Kidney (tissue), 14 donors: ENCODE results near the gene TBC1D1. TPM values are rescaled to one million over a fixed set of nuclear protein-coding genes. Genes with fewer than 3 reads are reported as not detected.

Source experiments
- DNase-seq, 5 donors: peaks; one replicate each; pipeline ENCODE4 v3.0.0-alpha.2; 2013 to 2020
- FAIRE-seq: peaks from 2 replicates; lab custom pipeline; 2012; peaks lifted over from hg19 to GRCh38; lab: Jason Lieb, UNC
- H3K27ac ChIP-seq, 2 donors: one replicate each; pipeline ENCODE4 v1.7.0; 2013; ENCODE audit warnings: low read depth in 2 of 2, low read length in 2 of 2, inconsistent platforms in 1 of 2
- H3K27me3 ChIP-seq: one replicate; pipeline ENCODE4 v1.7.1; 2013; ENCODE audit warnings: low read length, inconsistent platforms; ENCODE audit not compliant: control insufficient read depth, insufficient read depth
- H3K36me3 ChIP-seq, 3 donors: one replicate each; pipeline versions ENCODE4 v1.7.0 to v1.7.1; 2013; ENCODE audit warnings: low read length in 3 of 3, control low read depth in 1 of 3, inconsistent platforms in 1 of 3; ENCODE audit not compliant: insufficient read depth in 3 of 3, control insufficient read depth in 2 of 3
- H3K4me1 ChIP-seq, 3 donors: one replicate each; pipeline versions ENCODE4 v1.7.0 to v1.7.1; 2013; ENCODE audit warnings: low read length in 3 of 3, inconsistent platforms in 1 of 3, low read depth in 1 of 3; ENCODE audit not compliant: control insufficient read depth in 2 of 3, insufficient read depth in 2 of 3
- H3K4me3 ChIP-seq, 3 donors: one replicate each; pipeline versions ENCODE4 v1.7.0 to v1.8.1; 2013; ENCODE audit warnings: low read length in 3 of 3, control low read depth in 1 of 3, inconsistent platforms in 1 of 3
- H3K9ac ChIP-seq, 3 donors: one replicate each; pipeline versions ENCODE4 v1.7.0 to v1.7.1; 2013; ENCODE audit warnings: low read length in 3 of 3, control low read depth in 1 of 3, inconsistent platforms in 1 of 3
- H3K9me3 ChIP-seq, 3 donors: one replicate each; pipeline versions ENCODE4 v1.7.0 to v1.7.1; 2013; ENCODE audit warnings: low read length in 3 of 3, control low read depth in 1 of 3, inconsistent platforms in 1 of 3; ENCODE audit not compliant: control insufficient read depth in 2 of 3, insufficient read depth in 1 of 3
- intact Hi-C: fragments of 100-400 bp; cut with DNase I; formaldehyde crosslinking; loops from one replicate; pipeline ENCODE4 v1.11.1; 2022
- polyA plus RNA-seq: library from polyadenylated mRNA; stranded (reverse); fragments of 350-450 nt; fragmentation: Illumina TruSeq; extraction: RNeasy Lipid Tissue Mini Kit (QIAGEN cat#74804); gene quantifications from one replicate; pipeline ENCODE4 v1.2.3, GENCODE V29; 2014; ENCODE audit warnings: low read depth, low replicate concordance; ENCODE audit not compliant: insufficient read depth
- total RNA-seq: library from RNA; stranded (reverse); fragmentation: NEBNext Ultra II Directional; extraction: Animal tissue kit (Norgen Biotek cat#: 25700); gene quantifications from one replicate; pipeline ENCODE4 v1.2.1, GENCODE V29; 2021
- TF ChIP-seq, protein P1 (sequence below): IDR thresholded peaks from 3 replicates; pipeline ENCODE4 v1.5.1; 2012; ENCODE audit warnings: mild to moderate bottlenecking, moderate library complexity, borderline replicate concordance; ENCODE audit not compliant: insufficient read depth; ENCODE audit errors: extremely low read depth
- donor health status: control.
- donor health status: control.
- donor health status: control.
- donor health status: control.
- donor health status: control.
- donor health status: DM: yes; HTN: yes; CAD: no.
- donor health status: Normal renal cell carcinoma (clear cell type).

The TBC1D1 gene
- total and polyA plus RNA-seq, 2 donors from 2014 or later = 170 to 182 TPM

DNA sequence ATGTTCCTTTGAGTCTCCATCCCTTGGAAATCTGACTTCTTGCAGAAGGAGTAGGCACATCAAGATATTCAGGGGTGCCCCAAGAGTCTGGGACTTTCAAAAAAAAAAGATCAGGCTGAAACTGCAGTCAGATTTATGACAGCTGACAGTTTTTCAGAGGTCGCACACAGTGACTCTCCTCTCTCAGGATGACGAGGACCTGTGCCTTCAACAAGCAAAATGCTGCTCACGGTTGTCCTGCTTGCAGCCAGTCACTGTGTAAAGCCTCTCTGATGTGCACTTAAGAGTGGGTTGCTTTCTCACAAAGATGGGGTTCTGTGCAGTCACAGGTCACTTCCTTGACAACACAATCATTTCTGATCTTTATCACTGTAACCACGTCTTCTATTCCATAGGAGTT, 247.5 kb downstream of the TBC1D1 start:
- Histone ChIP-seq H3K4me3 (no peak overlapping the region), H3K36me3 (peaks cover 4 to 33% (median 28%) of the 10 kb centered on the region in 3 donors), H3K9me3 (no peaks in the 10 kb centered on the region), H3K27ac (no peak overlapping the region), H3K4me1 (peaks cover 0 to 3% (median 2%) of the 10 kb centered on the region in 3 donors), H3K27me3 (no peaks in the 10 kb centered on the region), H3K9ac (no peak overlapping the region)
- FAIRE-seq = no peak
- TF ChIP-seq, protein P1, sequence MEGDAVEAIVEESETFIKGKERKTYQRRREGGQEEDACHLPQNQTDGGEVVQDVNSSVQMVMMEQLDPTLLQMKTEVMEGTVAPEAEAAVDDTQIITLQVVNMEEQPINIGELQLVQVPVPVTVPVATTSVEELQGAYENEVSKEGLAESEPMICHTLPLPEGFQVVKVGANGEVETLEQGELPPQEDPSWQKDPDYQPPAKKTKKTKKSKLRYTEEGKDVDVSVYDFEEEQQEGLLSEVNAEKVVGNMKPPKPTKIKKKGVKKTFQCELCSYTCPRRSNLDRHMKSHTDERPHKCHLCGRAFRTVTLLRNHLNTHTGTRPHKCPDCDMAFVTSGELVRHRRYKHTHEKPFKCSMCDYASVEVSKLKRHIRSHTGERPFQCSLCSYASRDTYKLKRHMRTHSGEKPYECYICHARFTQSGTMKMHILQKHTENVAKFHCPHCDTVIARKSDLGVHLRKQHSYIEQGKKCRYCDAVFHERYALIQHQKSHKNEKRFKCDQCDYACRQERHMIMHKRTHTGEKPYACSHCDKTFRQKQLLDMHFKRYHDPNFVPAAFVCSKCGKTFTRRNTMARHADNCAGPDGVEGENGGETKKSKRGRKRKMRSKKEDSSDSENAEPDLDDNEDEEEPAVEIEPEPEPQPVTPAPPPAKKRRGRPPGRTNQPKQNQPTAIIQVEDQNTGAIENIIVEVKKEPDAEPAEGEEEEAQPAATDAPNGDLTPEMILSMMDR = no peak
- no peak for DNase-seq
- intact Hi-C loops = no loop called here

DNA sequence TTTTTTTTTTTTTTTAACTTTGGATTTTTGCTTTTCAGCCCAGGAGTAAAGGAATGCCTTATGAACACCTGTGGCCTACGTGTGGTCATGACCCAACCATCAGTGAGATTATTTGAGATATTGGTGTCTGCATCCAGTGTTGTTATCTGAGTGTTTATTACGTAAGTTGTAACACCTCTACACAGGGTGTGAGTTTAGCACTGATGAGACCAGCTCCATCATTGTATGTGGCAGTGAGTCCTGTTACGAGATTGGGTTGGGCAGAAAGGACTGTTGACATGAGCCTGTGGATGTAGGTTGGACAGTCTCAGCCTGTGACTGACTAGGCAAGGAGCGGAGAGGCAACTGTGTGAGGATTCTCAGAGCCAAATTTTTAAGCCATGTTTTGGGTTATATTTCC, 248.3 kb downstream of the TBC1D1 start:
- H3K36me3 ChIP-seq = peaks cover 4 to 33% (median 28%) of the 10 kb centered on the region in 3 donors
- no peak for FAIRE-seq

DNA sequence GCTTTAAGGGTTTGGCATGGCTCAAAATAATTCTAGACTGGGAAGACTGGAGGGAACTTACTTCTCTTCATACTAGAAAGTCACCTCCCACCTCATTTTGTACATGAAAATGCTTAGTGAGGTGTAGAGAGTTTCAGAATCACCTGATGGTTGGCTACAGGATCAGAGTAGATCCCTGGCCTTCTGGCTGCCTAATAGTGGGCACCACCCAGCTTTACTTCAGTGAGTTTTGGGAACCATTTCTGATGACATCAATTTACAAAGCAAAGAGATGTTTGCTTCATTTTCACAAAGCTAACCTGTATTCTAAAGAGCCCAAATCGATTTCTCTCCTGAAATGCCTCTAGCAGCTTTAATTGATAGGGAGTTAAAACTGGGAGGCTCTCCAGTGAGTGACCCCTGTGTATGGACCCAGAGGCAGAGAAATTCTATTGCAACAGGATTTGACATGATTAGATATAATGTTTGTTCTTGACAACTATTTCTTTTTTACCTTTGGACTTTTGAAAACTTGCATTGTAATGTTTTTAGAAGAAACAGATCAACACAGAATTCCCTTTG, 249.8 kb downstream of the TBC1D1 start:
- Histone ChIP-seq H3K4me1 (no peaks in the 10 kb centered on the region), H3K27ac (no peak overlapping the region), H3K9ac (no peak overlapping the region), H3K4me3 (no peak overlapping the region), H3K9me3 (no peaks in the 10 kb centered on the region), H3K36me3 (peaks cover 0 to 33% (median 20%) of the 10 kb centered on the region in 3 donors), H3K27me3 (no peaks in the 10 kb centered on the region)
- no peak for DNase-seq
- FAIRE-seq = no peak
- TF ChIP-seq, protein P1 = no peak
- intact Hi-C loops = no loop called here

More for the DNA sequence above, 248.3 kb downstream of the TBC1D1 start:
- Histone ChIP-seq H3K4me3 (no peak overlapping the region), H3K27me3 (no peaks in the 10 kb centered on the region), H3K9me3 (no peaks in the 10 kb centered on the region), H3K27ac (no peak overlapping the region), H3K4me1 (no peaks in the 10 kb centered on the region), H3K9ac (no peak overlapping the region)
- intact Hi-C loops = no loop called here
- DNase-seq = no peak
- TF ChIP-seq, protein P1 = no peak
